ENCODE measurements around the gene CAPS2. TPM values are rescaled to one million over a fixed set of nuclear protein-coding genes. Genes with fewer than 3 reads are reported as not detected.

Gene CAPS2
- total RNA-seq, result 1 to 10 TPM; 1.4 to 7.4 (median 5.1) TPM

DNA sequence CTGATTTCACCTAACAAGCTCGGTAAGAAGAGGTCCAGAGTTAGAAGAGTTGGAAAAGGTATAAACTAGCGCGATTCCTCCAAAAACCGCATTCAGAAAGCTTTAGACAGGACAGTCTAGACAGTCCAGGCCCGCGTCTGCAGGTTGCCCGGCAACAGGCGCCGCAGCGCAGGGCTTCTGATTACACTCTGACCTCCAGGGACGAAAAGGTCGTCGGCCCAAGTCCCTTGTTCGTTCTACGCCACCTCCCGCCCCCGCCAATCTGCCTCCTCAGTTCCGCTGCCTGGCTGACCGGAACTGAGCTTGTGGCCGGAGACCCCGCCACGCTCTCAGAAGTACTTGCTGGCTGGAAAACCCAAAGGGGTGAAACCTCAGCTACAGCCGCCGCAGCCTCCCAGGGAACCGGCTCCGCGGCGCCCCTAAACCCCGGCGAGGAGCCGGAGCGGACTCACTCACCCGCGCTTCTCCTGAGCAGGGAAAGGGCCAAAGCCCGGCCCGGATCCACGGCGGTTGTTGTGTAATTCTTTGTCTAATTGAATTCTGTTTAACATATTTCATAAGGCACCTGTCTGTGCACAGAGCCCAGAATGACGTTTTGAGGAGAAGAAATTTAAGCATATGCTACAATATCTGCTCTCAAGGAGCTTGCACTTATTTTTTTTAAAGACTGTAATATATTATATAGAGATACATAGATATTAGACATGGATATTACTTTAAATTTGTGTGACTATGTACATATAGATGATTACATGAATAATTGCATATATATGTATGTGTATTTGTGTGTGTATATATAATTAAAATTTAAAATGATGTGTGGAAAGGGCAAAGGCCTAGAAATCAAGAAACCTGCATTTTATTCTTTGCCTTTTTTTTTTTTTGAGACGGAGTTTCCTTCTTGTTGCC lies at the start of gene CAPS2:
Gene CAPS2, minus strand, starts transcription at position 407 of the 909 bp plus-strand sequence. CDS start 3,826 bp downstream, outside the sequence.
- intact Hi-C loops (cut with DNase I; ENCODE audit: low total_unique reads), result no loop called here
- peak; percentile 71 to 96 for DNase-seq (ENCODE audit: low spot score in 2 of 2)
- H3K4me3 ChIP-seq (ENCODE audit: low read depth, poor library complexity, severe bottlenecking), result peak within 1 kb of the TSS; percentile 43
- TF ChIP-seq, protein P1, sequence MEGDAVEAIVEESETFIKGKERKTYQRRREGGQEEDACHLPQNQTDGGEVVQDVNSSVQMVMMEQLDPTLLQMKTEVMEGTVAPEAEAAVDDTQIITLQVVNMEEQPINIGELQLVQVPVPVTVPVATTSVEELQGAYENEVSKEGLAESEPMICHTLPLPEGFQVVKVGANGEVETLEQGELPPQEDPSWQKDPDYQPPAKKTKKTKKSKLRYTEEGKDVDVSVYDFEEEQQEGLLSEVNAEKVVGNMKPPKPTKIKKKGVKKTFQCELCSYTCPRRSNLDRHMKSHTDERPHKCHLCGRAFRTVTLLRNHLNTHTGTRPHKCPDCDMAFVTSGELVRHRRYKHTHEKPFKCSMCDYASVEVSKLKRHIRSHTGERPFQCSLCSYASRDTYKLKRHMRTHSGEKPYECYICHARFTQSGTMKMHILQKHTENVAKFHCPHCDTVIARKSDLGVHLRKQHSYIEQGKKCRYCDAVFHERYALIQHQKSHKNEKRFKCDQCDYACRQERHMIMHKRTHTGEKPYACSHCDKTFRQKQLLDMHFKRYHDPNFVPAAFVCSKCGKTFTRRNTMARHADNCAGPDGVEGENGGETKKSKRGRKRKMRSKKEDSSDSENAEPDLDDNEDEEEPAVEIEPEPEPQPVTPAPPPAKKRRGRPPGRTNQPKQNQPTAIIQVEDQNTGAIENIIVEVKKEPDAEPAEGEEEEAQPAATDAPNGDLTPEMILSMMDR (IDR thresholded peaks at IDR 0.05), result no peak
- no peak for TF ChIP-seq POLR2A (IDR thresholded peaks at IDR 0.05)
- 2% methylated on average over 37 to 40 of the region's 40 CpGs for WGBS, 2 donors

DNA sequence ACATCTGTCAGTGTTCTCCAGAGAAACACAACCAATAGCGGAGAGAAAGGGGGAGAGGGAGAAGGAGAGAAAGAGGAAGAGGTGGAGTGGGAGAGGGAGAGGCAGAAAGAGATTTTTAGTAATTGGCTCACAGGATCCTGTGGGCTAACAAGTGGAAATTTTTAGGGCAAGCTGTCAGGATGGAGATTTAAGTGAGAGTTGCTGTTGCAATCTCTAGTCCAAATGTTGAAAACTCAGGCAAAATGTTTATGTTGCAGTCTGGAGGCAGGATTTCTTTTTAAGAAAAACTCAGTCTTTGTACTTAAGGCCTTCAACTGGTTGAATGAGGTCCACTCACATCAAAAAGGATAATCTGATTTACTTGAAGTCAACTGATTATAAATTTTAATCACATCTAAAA lies 48.2 kb upstream of the CAPS2 start:
- no peak for TF ChIP-seq POLR2A (IDR thresholded peaks at IDR 0.05)
- TF ChIP-seq, protein P1 (IDR thresholded peaks at IDR 0.05), result no peak
- 84 to 91% methylated on average over 1 of the region's 1 CpG for WGBS, 2 donors
- no peak for DNase-seq (ENCODE audit: low spot score in 2 of 2)
- H3K4me3 ChIP-seq (ENCODE audit: low read depth, poor library complexity, severe bottlenecking), result no peak overlapping the region
- intact Hi-C loops (cut with DNase I; ENCODE audit: low total_unique reads), result no loop called here

- WGBS, 2 donors, result 89 to 94% methylated on average over 2 of the region's 2 CpGs
- intact Hi-C loops (cut with DNase I; ENCODE audit: low total_unique reads), result no loop called here
- DNase-seq (ENCODE audit: low spot score in 2 of 2), result no peak
- TF ChIP-seq, protein P1 (IDR thresholded peaks at IDR 0.05), result no peak
- TF ChIP-seq POLR2A (IDR thresholded peaks at IDR 0.05), result no peak
- H3K4me3 ChIP-seq (ENCODE audit: low read depth, poor library complexity, severe bottlenecking), result no peak overlapping the region
These were observed 44.8 kb upstream of the CAPS2 start for GRCh38 chr12:75374971-75375370.

- 97% methylated on average over 1 of the region's 1 CpG for WGBS, 2 donors
- TF ChIP-seq, protein P1 (IDR thresholded peaks at IDR 0.05), result no peak
- no peak for TF ChIP-seq POLR2A (IDR thresholded peaks at IDR 0.05)
- intact Hi-C loops (cut with DNase I; ENCODE audit: low total_unique reads), result no loop called here
- no peak overlapping the region for H3K4me3 ChIP-seq (ENCODE audit: low read depth, poor library complexity, severe bottlenecking)
- DNase-seq (ENCODE audit: low spot score in 2 of 2), result no peak
These were observed 36.5 kb upstream of the CAPS2 start for GRCh38 chr12:75366629-75367028.

DNA sequence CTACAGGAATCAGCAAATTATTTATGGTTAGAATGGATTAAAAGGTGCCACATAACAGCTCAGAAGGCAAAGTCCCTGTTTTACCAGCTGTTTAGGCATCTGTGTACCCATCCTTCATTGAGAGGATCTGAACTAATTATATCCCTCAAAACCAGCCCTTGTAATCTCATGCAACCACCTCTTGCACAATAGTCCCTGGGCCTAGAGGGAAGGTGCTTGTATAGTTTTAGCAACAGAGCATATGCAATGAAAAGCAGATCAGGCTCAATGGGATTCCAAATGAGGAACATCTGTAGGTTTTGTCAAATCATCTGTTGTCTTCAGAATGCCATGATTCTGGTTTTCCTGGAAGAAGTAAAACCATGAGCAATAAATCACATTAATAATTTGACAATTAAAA lies 34.8 kb upstream of the CAPS2 start:
- TF ChIP-seq, protein P1 (IDR thresholded peaks at IDR 0.05), result no peak
- TF ChIP-seq POLR2A (IDR thresholded peaks at IDR 0.05), result no peak
- no peak overlapping the region for H3K4me3 ChIP-seq (ENCODE audit: low read depth, poor library complexity, severe bottlenecking)
- DNase-seq (ENCODE audit: low spot score in 2 of 2), result no peak
- intact Hi-C loops (cut with DNase I; ENCODE audit: low total_unique reads), result no loop called here
